CD14-positive monocyte (primary cell): ENCODE results near the gene OR11A1. TPM values are rescaled to one million over a fixed set of nuclear protein-coding genes. Genes with fewer than 3 reads are reported as not detected.

Experiments
- DNase-seq, 3 donors: peaks; one replicate each; pipeline ENCODE4 v3.0.0-alpha.2; 2011 to 2022
- H2AFZ ChIP-seq: 2 replicates; pipeline ENCODE4 v1.6.0; 2012; ENCODE audit warnings: mild to moderate bottlenecking, low read depth, low read length, inconsistent platforms; ENCODE audit not compliant: insufficient read depth, poor library complexity, severe bottlenecking
- H3K27ac ChIP-seq, 2 donors: 1 replicate in 1 of 2; 2 replicates in 1 of 2; pipeline ENCODE4 v1.5.1; 2012 to 2013; ENCODE audit warnings: low read length in 2 of 2, control low read depth in 1 of 2, inconsistent platforms in 1 of 2, low read depth in 1 of 2, mild to moderate bottlenecking in 1 of 2
- H3K27me3 ChIP-seq, 2 donors: one replicate each; pipeline versions ENCODE4 v1.6.0 to v1.6.1; 2011 to 2013; ENCODE audit warnings: low read length in 2 of 2; ENCODE audit not compliant: control insufficient read depth in 2 of 2, insufficient read depth in 2 of 2
- H3K36me3 ChIP-seq, 2 donors: replicated peaks in 1 of 2; 1 replicate in 1 of 2; 2 replicates in 1 of 2; pipeline versions ENCODE4 v1.5.1 to v1.6.1; 2012 to 2013; ENCODE audit warnings: low read length in 2 of 2, control low read depth in 1 of 2, inconsistent platforms in 1 of 2, mild to moderate bottlenecking in 1 of 2; ENCODE audit not compliant: insufficient read depth in 2 of 2, control insufficient read depth in 1 of 2
- H3K4me1 ChIP-seq, 2 donors: 1 replicate in 1 of 2; 2 replicates in 1 of 2; pipeline versions ENCODE4 v1.5.1 to v1.6.1; 2012 to 2013; ENCODE audit warnings: low read length in 2 of 2, control low read depth in 1 of 2, inconsistent platforms in 1 of 2, mild to moderate bottlenecking in 1 of 2, moderate library complexity in 1 of 2; ENCODE audit not compliant: insufficient read depth in 2 of 2, control insufficient read depth in 1 of 2
- H3K4me2 ChIP-seq: replicated peaks from 2 replicates; pipeline ENCODE3; 2012; ENCODE audit warnings: low read length, moderate library complexity, mild to moderate bottlenecking; ENCODE audit not compliant: poor library complexity, severe bottlenecking; ENCODE audit errors: extremely low read depth
- H3K4me3 ChIP-seq, 3 experiments: fragments of 200-600 bp in 1 of 3; sonication (generic) in 1 of 3; replicated peaks in 1 of 3; 1 replicate in 2 of 3; 2 replicates in 1 of 3; pipeline ENCODE4 v1.5.1; 2011 to 2013; ENCODE audit warnings: low read length in 3 of 3, mild to moderate bottlenecking in 3 of 3, control low read depth in 2 of 3, low read depth in 2 of 3, inconsistent platforms in 1 of 3, moderate library complexity in 1 of 3
- H3K79me2 ChIP-seq: 2 replicates; pipeline ENCODE4 v1.6.0; 2012; ENCODE audit warnings: mild to moderate bottlenecking, control low read depth, inconsistent platforms, low read length, moderate library complexity; ENCODE audit not compliant: insufficient read depth
- H3K9ac ChIP-seq: 2 replicates; pipeline ENCODE4 v1.6.0; 2017; ENCODE audit warnings: low read length, mild to moderate bottlenecking; ENCODE audit not compliant: insufficient read depth, poor library complexity, severe bottlenecking
- H3K9me3 ChIP-seq, 2 donors: replicated peaks in 1 of 2; 1 replicate in 1 of 2; 2 replicates in 1 of 2; pipeline versions ENCODE4 v1.5.1 to v1.6.1; 2012 to 2013; ENCODE audit warnings: low read length in 2 of 2, control low read depth in 1 of 2; ENCODE audit not compliant: control insufficient read depth in 1 of 2, insufficient read depth in 1 of 2
- H4K20me1 ChIP-seq: 2 replicates; pipeline ENCODE4 v1.6.0; 2012; ENCODE audit warnings: mild to moderate bottlenecking, low read length, control low read depth, moderate library complexity; ENCODE audit not compliant: insufficient read depth
- H3K27ac Mint-ChIP-seq, 7 donors: one replicate each; pipeline ENCODE4 v1.8.0; 2020; ENCODE audit warnings: mild to moderate bottlenecking in 7 of 7, mixed read lengths in 7 of 7, moderate library complexity in 6 of 7, inconsistent platforms in 2 of 7
- H3K27me3 Mint-ChIP-seq, 3 donors: one replicate each; pipeline ENCODE4 v1.8.0; 2021 to 2022; ENCODE audit warnings: low read depth in 3 of 3, mild to moderate bottlenecking in 3 of 3, mixed read lengths in 3 of 3, moderate library complexity in 3 of 3, inconsistent platforms in 1 of 3
- H3K36me3 Mint-ChIP-seq, 2 donors: one replicate each; pipeline ENCODE4 v1.8.0; 2020; ENCODE audit warnings: mixed read lengths in 2 of 2, inconsistent platforms in 1 of 2, mild to moderate bottlenecking in 1 of 2
- H3K4me1 Mint-ChIP-seq: one replicate; pipeline ENCODE4 v1.8.0; 2020; ENCODE audit warnings: mild to moderate bottlenecking, mixed read lengths
- H3K4me3 Mint-ChIP-seq, 2 donors: one replicate each; pipeline ENCODE4 v1.8.0; 2020; ENCODE audit warnings: mild to moderate bottlenecking in 2 of 2, mixed read lengths in 2 of 2, moderate library complexity in 1 of 2
- H3K9me3 Mint-ChIP-seq, 7 donors: one replicate each; pipeline ENCODE4 v1.8.0; 2020 to 2022; ENCODE audit warnings: mixed read lengths in 7 of 7, mild to moderate bottlenecking in 6 of 7, moderate library complexity in 6 of 7, inconsistent platforms in 2 of 7
- CTCF ChIP-seq: fragments of 200-600 bp; IDR thresholded peaks from one replicate; pipeline ENCODE4 v1.8.0; 2022; ENCODE audit warnings: antibody characterized with exemption, mild to moderate bottlenecking
- WGBS: methylation state at CpG from one replicate; pipeline ENCODE4 v1.1.5; 2013; ENCODE audit warnings: missing lambda C conversion rate; ENCODE audit not compliant: insufficient coverage; 5-methylcytosine and 5-hydroxymethylcytosine counted together
- intact Hi-C, 2 donors: fragments of 100-400 bp; cut with micrococcal nuclease; formaldehyde crosslinking; loops; one replicate each; pipeline versions ENCODE4 v1.15.0 to v1.15.1; 2023
- polyA plus RNA-seq, 3 donors: library from polyadenylated mRNA; depleted of rRNA in 1 of 3; unstranded in 2 of 3; stranded (reverse) in 1 of 3; fragments of 300-500 nt in 2 of 3; fragments of >200 nt in 1 of 3; fragmentation: Illumina TruSeq in 2 of 3; gene quantifications; 1 replicate in 2 of 3; 2 replicates in 1 of 3; pipeline ENCODE4 v1.2.3, GENCODE V29; 2012 to 2021

OR11A1 gene
- polyA plus RNA-seq, 3 donors: not detected

GRCh38 chr6:29493261-29493660 lies 36.4 kb upstream of the OR11A1 start:
- Histone ChIP-seq H3K4me3 (no peak overlapping the region), H3K4me1 (no peaks in the 10 kb centered on the region), H3K9me3 (no peaks in the 10 kb centered on the region), H3K4me2 (no peak overlapping the region), H3K27me3 (no peaks in the 10 kb centered on the region), H3K9ac (no peak overlapping the region), H3K27ac (no peak overlapping the region), H4K20me1 (no peaks in the 10 kb centered on the region), H2AFZ (no peak overlapping the region), H3K79me2 (no peaks in the 10 kb centered on the region), H3K36me3 (no peaks in the 10 kb centered on the region)
- H3K36me3 Mint-ChIP-seq: no peaks in the 10 kb centered on the region
- 20% methylated on average over 1 of the region's 2 CpGs for WGBS
- intact Hi-C loops: no loop called here
- peaks cover 0 to 1% (median 0%) of the 10 kb centered on the region in 7 donors for H3K9me3 Mint-ChIP-seq
- peaks cover 4% of the 10 kb centered on the region for H3K4me1 Mint-ChIP-seq
- TF ChIP-seq CTCF: no peak
- H3K27me3 Mint-ChIP-seq: peaks cover 2 to 3% (median 3%) of the 10 kb centered on the region in 3 donors
- H3K4me3 Mint-ChIP-seq: no peak overlapping the region
- H3K27ac Mint-ChIP-seq: no peak overlapping the region
- no peak for DNase-seq

GRCh38 chr6:29491574-29491973 lies 34.7 kb upstream of the OR11A1 start:
- intact Hi-C loops: no loop called here
- no peak overlapping the region for H3K27ac Mint-ChIP-seq
- H2AFZ ChIP-seq: no peak overlapping the region
- H3K79me2 ChIP-seq: no peaks in the 10 kb centered on the region
- H3K4me3 Mint-ChIP-seq: no peak overlapping the region
- no peak overlapping the region for H3K4me3 ChIP-seq
- WGBS: 100% methylated on average over 1 of the region's 4 CpGs
- no peaks in the 10 kb centered on the region for H4K20me1 ChIP-seq
- no peak overlapping the region for H3K4me2 ChIP-seq
- no peaks in the 10 kb centered on the region for H3K27me3 ChIP-seq
- H3K4me1 ChIP-seq: no peaks in the 10 kb centered on the region
- H3K9me3 Mint-ChIP-seq: peaks cover 0 to 1% (median 0%) of the 10 kb centered on the region in 7 donors
- H3K9ac ChIP-seq: no peak overlapping the region
- peaks cover 4% of the 10 kb centered on the region for H3K4me1 Mint-ChIP-seq
- H3K36me3 ChIP-seq: no peaks in the 10 kb centered on the region
- TF ChIP-seq CTCF: no peak
- no peaks in the 10 kb centered on the region for H3K9me3 ChIP-seq
- no peak for DNase-seq
- no peak overlapping the region for H3K27ac ChIP-seq
- peaks cover 0 to 3% (median 2%) of the 10 kb centered on the region in 3 donors for H3K27me3 Mint-ChIP-seq
- no peaks in the 10 kb centered on the region for H3K36me3 Mint-ChIP-seq
